ENCODE results near the gene FMOD.
"Not testable (repeated sequence)": the region's sequence is repeated elsewhere in the genome, so short reads cannot be mapped to it uniquely, and the experiment has no call there.

The FMOD gene

DNA sequence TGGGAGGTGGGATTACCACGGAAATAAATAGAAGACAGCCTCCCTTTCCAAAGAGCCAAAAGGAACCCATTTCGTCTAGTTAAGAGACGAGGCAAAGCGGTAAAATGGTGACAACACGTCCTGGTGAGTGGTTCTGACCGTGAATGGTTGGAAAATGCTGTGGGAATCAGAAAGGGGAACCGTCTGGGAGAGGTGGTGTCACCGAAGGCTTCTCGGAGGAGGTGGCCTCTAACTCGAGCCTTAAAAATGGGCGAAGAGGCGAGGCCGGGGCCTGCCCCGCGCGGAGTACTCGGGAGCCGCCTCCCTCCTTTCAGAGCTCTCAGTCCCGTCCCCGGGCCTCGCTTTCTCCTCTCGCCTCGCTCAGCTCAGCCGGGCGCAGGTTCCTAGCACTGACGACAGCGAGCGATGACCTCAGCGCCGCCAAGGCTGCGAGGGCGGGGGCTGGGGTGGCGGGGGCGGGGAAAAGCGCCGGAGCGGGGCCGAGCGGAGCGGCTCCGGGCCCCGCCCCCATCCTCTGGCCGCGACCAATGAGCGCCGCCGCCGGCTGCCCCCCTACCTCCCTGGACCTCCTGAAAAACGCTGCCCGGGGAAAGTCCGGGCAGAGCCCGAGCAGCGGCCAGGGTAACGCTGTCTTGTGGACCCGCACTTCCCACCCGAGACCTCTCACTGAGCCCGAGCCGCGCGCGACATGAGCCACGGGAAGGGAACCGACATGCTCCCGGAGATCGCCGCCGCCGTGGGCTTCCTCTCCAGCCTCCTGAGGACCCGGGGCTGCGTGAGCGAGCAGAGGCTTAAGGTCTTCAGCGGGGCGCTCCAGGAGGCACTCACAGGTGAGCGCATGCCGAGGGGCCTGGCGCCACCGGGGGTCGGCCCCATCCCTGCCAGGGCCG lies 45.8 kb downstream of the FMOD start, which contains the start of gene BTG2:
BTG2 (plus strand) TSS at position 601 of the 890 bp plus-strand sequence; CDS start at position 689, 88 bp downstream.
- peak; percentile 90 for DNase-seq

DNA sequence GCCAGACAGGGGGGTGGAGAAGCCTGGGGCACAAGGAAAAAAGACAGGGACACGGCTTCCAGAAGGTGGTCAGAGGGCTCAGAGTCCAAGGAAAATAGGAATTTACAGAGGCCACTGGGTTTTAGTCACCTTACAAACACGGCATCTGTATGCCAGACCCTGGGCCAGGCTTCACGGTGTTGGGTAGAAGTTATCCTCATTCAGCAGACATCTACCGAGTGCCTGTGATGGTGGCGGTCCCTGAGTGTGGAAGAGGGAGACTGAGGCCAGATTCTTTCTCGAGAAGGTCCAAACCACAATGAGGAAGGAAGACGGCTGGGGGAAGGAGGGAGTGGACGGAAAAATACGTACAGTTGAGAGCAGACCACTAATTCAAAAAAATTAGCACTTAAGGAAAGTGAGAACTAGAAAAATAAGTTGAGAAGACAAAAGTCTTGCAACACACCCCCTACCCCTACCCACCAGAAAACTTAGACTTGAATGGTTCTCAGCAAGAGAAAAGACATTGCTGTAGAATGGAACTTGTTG lies 46.5 kb downstream of the FMOD start:
- no peak for DNase-seq

DNA sequence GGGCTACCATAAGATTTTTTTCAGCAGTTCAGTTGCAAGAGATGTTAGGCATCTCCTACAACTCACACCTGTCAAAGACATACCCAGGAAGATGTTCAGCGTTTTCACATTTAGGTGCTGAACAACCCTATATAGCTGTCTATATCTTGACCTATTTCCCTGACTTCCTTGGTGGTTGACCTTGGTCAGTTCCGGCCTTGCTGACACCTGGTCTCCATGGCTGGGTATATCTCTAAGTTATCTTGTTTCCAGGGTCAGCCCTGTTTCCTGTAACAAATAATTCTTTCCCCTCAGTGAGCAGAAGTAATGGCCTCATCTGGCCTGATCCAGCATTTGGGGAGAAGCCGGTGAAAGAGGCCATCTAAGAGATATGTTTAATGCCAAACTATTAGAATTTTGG lies 48.0 kb downstream of the FMOD start:
- no peak for DNase-seq

DNA sequence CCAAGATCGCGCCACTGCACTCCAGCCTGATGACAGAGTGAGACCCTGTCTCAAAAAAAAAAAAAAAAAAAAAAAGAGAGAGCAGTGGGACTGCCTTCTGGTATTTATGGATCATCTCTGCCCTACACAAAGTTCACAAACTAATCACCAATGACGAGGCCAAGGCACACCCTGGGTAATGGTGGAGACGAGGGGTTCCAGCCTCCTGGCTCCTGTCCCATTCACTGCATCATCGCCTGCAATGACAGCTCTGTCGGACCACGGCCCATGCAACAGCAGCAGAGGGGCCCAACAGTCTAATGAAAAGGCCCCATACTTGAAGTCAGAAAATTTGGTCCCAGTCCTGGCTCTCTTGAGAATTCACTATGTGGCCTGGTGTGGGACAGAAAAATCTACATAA lies 48.5 kb downstream of the FMOD start:
- no peak for DNase-seq

DNA sequence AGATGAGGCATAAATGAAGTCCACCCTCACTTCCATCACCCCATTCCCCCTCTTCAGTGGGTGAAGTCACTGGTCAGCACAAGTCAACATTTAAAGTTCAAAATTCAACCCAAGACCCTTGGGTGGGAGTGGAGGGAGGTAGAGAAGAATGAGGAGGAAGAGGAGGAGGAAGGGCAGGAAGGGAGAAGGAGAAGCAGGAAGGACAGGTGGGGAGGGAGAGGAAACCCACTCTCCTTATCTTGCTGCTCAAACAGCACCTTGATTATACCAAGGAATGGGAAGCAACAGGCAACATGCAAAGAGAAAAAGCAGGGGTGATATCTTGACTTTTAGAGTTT lies 49.6 kb downstream of the FMOD start:
- no peak for DNase-seq

DNA sequence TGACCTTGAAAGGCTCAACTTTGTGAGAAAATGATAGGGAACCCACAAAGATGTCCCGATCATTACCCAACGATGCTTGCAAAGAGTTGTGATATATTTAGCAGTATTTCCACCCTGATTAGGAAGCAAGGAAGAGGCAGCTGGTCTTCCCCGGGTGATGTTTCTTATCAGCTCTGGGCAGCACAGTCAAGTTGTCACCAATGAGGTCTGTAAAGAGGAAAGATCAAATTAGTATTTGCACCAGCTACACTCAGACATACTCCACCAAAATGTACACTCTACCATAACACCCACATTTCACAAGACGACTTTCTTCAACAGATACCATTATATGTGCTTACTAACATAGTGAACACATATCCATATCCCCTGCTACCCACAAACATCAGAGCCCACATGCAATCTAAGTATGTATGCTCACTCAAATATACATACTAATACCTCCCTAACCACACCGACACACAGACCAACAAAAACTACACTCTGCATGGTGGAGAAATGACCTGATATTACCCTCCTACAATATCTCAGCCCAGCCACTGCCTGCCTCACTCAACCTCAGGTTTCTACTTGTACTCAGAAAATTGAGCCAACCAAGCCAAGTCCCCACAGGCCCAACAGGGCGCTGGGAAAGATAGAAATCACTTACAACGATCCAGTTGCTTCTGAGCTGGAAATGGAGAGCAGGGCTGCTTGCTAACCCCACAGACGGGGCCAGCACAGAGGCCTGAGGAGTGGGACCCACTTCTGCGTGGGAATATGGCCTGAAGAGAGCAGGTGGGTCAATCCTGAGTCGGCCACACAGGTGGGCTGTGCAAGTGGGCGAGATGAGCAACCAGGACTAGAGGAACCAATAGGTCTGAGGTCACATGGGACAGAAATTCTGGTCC lies 50.2 kb downstream of the FMOD start:
- DNase-seq: no peak

DNA sequence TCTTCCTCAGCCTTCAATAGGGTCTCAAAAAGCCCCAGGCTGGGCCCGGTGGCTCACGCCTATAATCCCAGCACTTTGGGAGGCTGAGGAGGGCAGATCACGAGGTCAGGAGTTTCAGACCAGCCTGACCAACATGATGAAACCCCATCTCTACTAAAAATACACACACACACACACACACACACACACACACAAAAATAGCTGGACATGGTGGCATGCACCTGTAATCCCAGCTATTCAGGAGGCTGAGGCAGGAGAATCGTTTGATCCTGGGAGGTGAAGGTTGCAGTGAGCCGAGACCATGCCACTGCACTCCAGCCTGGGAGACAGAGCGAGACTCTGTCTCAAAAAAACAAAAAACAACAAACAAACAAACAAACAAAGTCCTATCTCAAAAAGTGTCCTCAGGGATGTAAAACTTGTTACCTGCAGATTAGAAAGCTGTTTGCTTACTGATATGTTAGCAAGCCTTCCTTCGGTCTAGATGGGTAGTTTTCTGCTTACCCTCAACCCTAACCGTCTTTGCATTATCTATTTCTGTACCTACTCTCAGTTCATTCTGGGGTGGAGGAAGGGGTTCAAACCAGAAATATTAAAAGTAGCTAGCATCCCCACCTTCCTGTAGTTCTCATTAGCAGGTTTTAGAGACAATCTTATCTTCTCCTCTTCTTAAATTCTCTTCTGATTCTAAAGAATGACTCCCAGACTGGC lies 51.0 kb downstream of the FMOD start:
- not testable (repeated sequence) for DNase-seq

DNA sequence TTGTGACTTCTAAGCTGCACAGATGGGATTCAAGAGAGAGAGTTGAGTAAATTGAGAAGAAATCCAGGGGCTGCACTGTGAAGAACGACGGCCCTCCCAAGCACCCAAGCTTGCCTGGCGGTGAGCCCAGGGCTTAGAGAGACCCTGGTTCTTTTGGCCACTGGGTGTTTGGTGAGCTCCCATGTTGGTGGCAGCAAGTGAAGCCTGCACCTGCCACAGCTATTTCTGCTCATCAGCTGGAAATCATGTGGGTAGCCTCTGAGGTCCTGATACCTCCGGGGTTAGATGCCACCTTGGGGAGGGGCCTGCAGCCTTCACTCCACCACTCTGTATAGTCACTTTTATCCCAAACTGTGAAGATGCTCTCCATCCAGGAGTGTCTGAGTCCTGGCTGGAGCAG lies 51.8 kb downstream of the FMOD start:
- DNase-seq: no peak

DNA sequence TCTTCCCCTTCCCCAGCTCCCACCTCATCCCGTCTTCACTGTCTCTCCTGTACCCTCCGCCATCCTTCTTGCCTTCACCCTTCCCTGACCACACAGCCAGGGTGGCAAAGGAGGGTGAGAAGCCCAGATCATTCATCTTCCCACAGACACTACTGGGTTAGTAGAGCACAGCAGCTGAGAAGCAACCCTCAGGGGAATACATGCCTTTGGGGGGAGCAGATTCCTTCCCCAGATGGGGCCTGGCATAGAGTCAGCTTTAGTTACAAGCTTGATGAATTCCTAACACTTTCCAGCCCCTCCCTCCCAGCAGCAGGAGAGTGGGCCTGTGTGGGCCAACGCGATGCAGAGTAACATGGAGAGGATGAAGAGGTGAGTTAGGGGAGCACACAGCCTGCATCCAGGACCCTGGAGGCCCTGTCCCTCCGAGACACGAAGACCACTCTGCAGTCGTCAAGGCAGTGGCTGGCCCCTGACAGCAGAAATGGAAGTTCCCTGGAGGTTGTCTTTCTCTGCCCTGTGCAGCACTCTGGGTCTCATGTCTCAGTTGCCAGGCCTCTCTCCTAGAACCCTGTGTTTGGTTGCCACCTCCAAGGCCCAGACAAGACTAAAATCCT lies 54.4 kb downstream of the FMOD start:
- DNase-seq: no peak

DNA sequence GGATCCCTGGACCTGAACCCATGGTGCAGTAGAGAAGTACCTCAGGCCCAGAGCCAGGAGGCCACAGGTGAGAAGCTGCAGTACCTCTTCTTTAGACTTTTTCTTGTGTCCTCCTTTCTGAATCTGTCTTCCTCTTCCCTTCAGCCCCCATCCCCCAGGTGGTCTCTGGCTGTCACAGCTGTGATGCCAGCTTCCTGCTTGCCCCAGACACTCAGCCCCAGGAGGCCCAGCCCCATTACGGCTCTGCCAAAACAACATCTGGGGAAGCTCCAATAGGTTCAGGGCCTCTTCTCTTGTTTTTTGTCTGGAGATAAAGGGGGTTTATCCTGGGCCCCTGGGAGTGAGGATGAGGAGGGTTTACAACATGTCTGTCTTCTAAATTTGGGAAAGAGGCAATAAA lies 55.1 kb downstream of the FMOD start:
- no peak for DNase-seq

DNA sequence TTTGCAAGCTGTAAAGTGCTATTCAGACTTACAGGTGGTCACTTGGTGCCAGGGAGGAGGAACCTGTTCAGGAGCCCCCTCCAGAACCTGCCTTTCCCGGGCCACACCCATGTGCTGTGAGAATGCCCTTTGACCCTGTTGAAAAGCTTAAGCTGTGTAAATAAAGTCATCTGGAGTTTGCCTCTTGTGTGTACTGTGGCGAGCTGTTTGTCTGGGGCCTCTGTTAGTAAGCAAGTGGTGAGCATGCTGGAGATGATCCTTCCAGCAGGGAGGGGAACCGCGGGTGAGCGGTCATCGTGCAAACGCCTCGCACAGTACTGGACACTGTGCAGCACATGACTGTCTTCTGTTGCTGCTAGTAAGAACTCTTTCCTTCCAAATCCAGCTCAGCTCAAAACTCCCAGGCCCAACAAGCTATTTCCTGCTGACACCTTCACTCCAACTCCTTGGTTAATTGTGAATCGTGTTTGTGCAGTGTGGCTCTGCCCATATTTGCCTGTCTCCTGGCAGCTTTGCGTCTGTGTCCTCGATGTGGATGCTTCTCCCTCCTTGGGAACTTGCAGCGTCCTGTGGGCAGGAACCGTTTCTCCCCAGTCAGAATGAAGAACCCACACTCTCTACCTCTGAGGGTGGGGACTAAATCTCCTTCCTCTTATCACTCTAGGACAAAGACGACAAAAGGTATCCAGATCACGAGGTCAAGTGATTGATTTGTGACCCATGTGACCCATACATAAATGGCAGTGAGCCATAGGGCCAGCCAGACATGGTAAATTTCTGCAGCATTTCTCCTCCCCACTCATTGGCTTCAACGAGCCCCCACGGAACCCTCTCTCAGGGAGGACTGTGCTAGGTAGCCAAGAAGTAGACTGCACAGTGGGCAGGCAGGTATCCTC lies 59.5 kb downstream of the FMOD start:
- DNase-seq: no peak
